H1 (cell line): ENCODE data around the gene SERPINH1. TPM values are rescaled to one million over a fixed set of nuclear protein-coding genes. Genes with fewer than 3 reads are reported as not detected.

ENCODE experiments used
- CTCF ChIA-PET: fragments of 300-600 bp; sonication (Branson Sonifier 250); formaldehyde crosslinking; loops from one replicate; lab custom pipeline; 2021; ENCODE audit not compliant: partially characterized antibody; lab: Charles Lee
- POLR2A ChIA-PET: fragments of 300-600 bp; sonication (Branson Sonifier 250); formaldehyde crosslinking; loops from one replicate; lab custom pipeline; 2021; ENCODE audit warnings: inconsistent platforms; ENCODE audit not compliant: partially characterized antibody; lab: Charles Lee
- DNase-seq, 2 experiments: peaks; one replicate each; pipeline versions ENCODE4 v3.0.0 to v3.0.0-alpha.2; 2010 to 2022; ENCODE audit warnings: low spot score in 2 of 2, low read depth in 1 of 2, mixed read lengths in 1 of 2
- FAIRE-seq: peaks from 2 replicates; lab custom pipeline; 2011; peaks lifted over from hg19 to GRCh38; lab: Jason Lieb, UNC
- H2AFZ ChIP-seq: 2 replicates; pipeline ENCODE4 v1.8.1; 2012; ENCODE audit warnings: low read length, inconsistent platforms
- H2AK5ac ChIP-seq: 2 replicates; pipeline ENCODE4 v1.6.1; 2013; ENCODE audit warnings: low read depth, low read length
- H2BK120ac ChIP-seq: replicated peaks from 2 replicates; pipeline ENCODE3; 2013; ENCODE audit warnings: low read depth, low read length, inconsistent platforms
- H2BK12ac ChIP-seq: 2 replicates; pipeline ENCODE4 v1.6.1; 2013; ENCODE audit warnings: low read depth, low read length
- H2BK15ac ChIP-seq: 2 replicates; pipeline ENCODE4 v1.6.1; 2013; ENCODE audit warnings: low read length
- H2BK20ac ChIP-seq: 2 replicates; pipeline ENCODE4 v1.6.1; 2013; ENCODE audit warnings: low read length
- H2BK5ac ChIP-seq: 2 replicates; pipeline ENCODE4 v1.6.1; 2013; ENCODE audit warnings: low read depth, low read length
- H3K14ac ChIP-seq: 2 replicates; pipeline ENCODE4 v1.6.1; 2013; ENCODE audit warnings: inconsistent platforms; ENCODE audit not compliant: insufficient read length
- H3K18ac ChIP-seq: 2 replicates; pipeline ENCODE4 v1.6.1; 2013; ENCODE audit warnings: low read length; ENCODE audit errors: extremely low read depth
- H3K23ac ChIP-seq: 2 replicates; pipeline ENCODE4 v1.6.1; 2013; ENCODE audit warnings: inconsistent platforms; ENCODE audit not compliant: insufficient read length
- H3K23me2 ChIP-seq: 2 replicates; pipeline ENCODE4 v1.6.1; 2013; ENCODE audit warnings: low read depth, low read length
- H3K27ac ChIP-seq: 2 replicates; pipeline ENCODE4 v1.6.1; 2011; ENCODE audit warnings: low read depth, low read length, inconsistent platforms
- H3K27me3 ChIP-seq, 4 experiments: replicated peaks in 1 of 4; 1 replicate in 1 of 4; 2 replicates in 3 of 4; pipeline versions ENCODE4 v1.6.1 to v1.8.1; 2011 to 2013; ENCODE audit warnings: low read length in 3 of 4, mild to moderate bottlenecking in 3 of 4, inconsistent platforms in 2 of 4, mixed read lengths in 2 of 4, moderate library complexity in 1 of 4; ENCODE audit not compliant: control insufficient read depth in 3 of 4, insufficient read depth in 3 of 4; ENCODE audit errors: extremely low read depth in 1 of 4
- H3K36me3 ChIP-seq, 4 experiments: 2 replicates each; pipeline versions ENCODE4 v1.6.1 to v1.8.1; 2011 to 2013; ENCODE audit warnings: mild to moderate bottlenecking in 4 of 4, low read length in 3 of 4, moderate library complexity in 2 of 4, control low read depth in 1 of 4, inconsistent platforms in 1 of 4; ENCODE audit not compliant: insufficient read depth in 4 of 4, control insufficient read depth in 2 of 4
- H3K4ac ChIP-seq: replicated peaks from 2 replicates; pipeline ENCODE3; 2013; ENCODE audit warnings: low read length, low read depth, mixed read lengths, inconsistent platforms; ENCODE audit not compliant: insufficient read length
- H3K4me1 ChIP-seq, 4 experiments: replicated peaks in 1 of 4; 1 replicate in 1 of 4; 2 replicates in 3 of 4; pipeline versions ENCODE4 v1.6.1 to v1.8.1; 2011 to 2013; ENCODE audit warnings: low read length in 3 of 4, inconsistent platforms in 2 of 4, mixed read lengths in 1 of 4; ENCODE audit not compliant: insufficient read depth in 4 of 4, control insufficient read depth in 3 of 4
- H3K4me2 ChIP-seq, 2 experiments: 2 replicates each; pipeline versions ENCODE4 v1.6.1 to v1.8.1; 2011 to 2013; ENCODE audit warnings: low read depth in 2 of 2, low read length in 2 of 2, control low read depth in 1 of 2, inconsistent platforms in 1 of 2, mild to moderate bottlenecking in 1 of 2; ENCODE audit not compliant: insufficient read depth in 1 of 2
- H3K4me3 ChIP-seq, 4 experiments: fragments of 200-600, 300-600 bp in 1 of 4; sonication (generic), shearing (Covaris generic), sonication (Bioruptor Twin) in 1 of 4; 2 replicates each; pipeline versions ENCODE4 v1.5.1 to v1.8.1; 2011 to 2016; ENCODE audit warnings: low read length in 4 of 4, low read depth in 3 of 4, control low read depth in 2 of 4, inconsistent platforms in 2 of 4, mild to moderate bottlenecking in 2 of 4, mixed read lengths in 1 of 4, moderate library complexity in 1 of 4; ENCODE audit not compliant: insufficient read depth in 2 of 4; ENCODE audit errors: extremely low read depth in 1 of 4
- H3K56ac ChIP-seq: replicated peaks from 2 replicates; pipeline ENCODE3; 2013; ENCODE audit warnings: low read depth, mild to moderate bottlenecking, mixed read lengths, low read length, inconsistent platforms; ENCODE audit not compliant: insufficient read length
- H3K79me1 ChIP-seq: 2 replicates; pipeline ENCODE4 v1.6.1; 2013; ENCODE audit warnings: low read depth, low read length, control low read depth
- H3K79me2 ChIP-seq, 2 experiments: 2 replicates each; pipeline versions ENCODE4 v1.6.1 to v1.8.1; 2012 to 2013; ENCODE audit warnings: low read length in 2 of 2, mild to moderate bottlenecking in 2 of 2, inconsistent platforms in 1 of 2; ENCODE audit not compliant: insufficient read depth in 2 of 2, control insufficient read depth in 1 of 2
- H3K9ac ChIP-seq, 4 experiments: replicated peaks in 1 of 4; 1 replicate in 1 of 4; 2 replicates in 3 of 4; pipeline versions ENCODE4 v1.6.1 to v1.8.1; 2011 to 2013; ENCODE audit warnings: low read depth in 3 of 4, low read length in 3 of 4, control low read depth in 2 of 4, mild to moderate bottlenecking in 2 of 4, moderate library complexity in 2 of 4, inconsistent platforms in 1 of 4; ENCODE audit errors: extremely low read depth in 1 of 4
- H3K9me3 ChIP-seq, 2 experiments: 2 replicates each; pipeline versions ENCODE4 v1.6.1 to v1.8.1; 2012 to 2013; ENCODE audit warnings: mild to moderate bottlenecking in 2 of 2, moderate library complexity in 2 of 2, control low read depth in 1 of 2, inconsistent platforms in 1 of 2, low read depth in 1 of 2, low read length in 1 of 2, mixed read lengths in 1 of 2; ENCODE audit not compliant: insufficient read depth in 2 of 2
- H4K20me1 ChIP-seq, 2 experiments: replicated peaks in 1 of 2; 2 replicates each; pipeline versions ENCODE3 to v1.8.1; 2011 to 2013; ENCODE audit warnings: inconsistent platforms in 2 of 2, low read length in 2 of 2, mild to moderate bottlenecking in 1 of 2; ENCODE audit not compliant: insufficient read depth in 2 of 2, control insufficient read depth in 1 of 2
- H4K5ac ChIP-seq: 2 replicates; pipeline ENCODE4 v1.6.1; 2013; ENCODE audit warnings: low read length, low read depth, mixed read lengths, inconsistent platforms; ENCODE audit not compliant: insufficient read length
- H4K8ac ChIP-seq: 2 replicates; pipeline ENCODE4 v1.8.0; 2013; ENCODE audit warnings: mild to moderate bottlenecking, moderate library complexity, low read length, inconsistent platforms; ENCODE audit not compliant: insufficient read depth; ENCODE audit errors: extremely low read depth
- H4K91ac ChIP-seq: replicated peaks from 2 replicates; pipeline ENCODE3; 2013; ENCODE audit warnings: low read length, mixed read lengths, inconsistent platforms; ENCODE audit not compliant: insufficient read length
- ATF2 ChIP-seq: IDR thresholded peaks from 2 replicates; pipeline ENCODE4 v1.6.1; 2012; ENCODE audit warnings: low read length, inconsistent platforms
- BCL11A ChIP-seq, 2 experiments: IDR thresholded peaks; one replicate each; pipeline ENCODE4 v1.6.1; 2011; ENCODE audit warnings: low read depth in 2 of 2, low read length in 2 of 2, mild to moderate bottlenecking in 2 of 2
- EP300 ChIP-seq, 2 experiments: IDR thresholded peaks; 1 replicate in 1 of 2; 2 replicates in 1 of 2; pipeline ENCODE4 v1.6.1; 2011 to 2012; ENCODE audit warnings: low read depth in 2 of 2, low read length in 2 of 2, mild to moderate bottlenecking in 2 of 2, borderline replicate concordance in 1 of 2, inconsistent platforms in 1 of 2, moderate library complexity in 1 of 2
- FOSL1 ChIP-seq: IDR thresholded peaks from 2 replicates; pipeline ENCODE4 v1.6.1; 2011; ENCODE audit warnings: mild to moderate bottlenecking, low read depth, low read length, moderate library complexity; ENCODE audit not compliant: insufficient read depth
- KDM1A ChIP-seq: fragments of 200-600, 300-600 bp; sonication (generic); IDR thresholded peaks from 2 replicates; pipeline ENCODE4 v1.7.1; 2016; ENCODE audit warnings: mild to moderate bottlenecking, low read length, borderline replicate concordance
- MAFK ChIP-seq: IDR thresholded peaks from 2 replicates; pipeline ENCODE4 v1.6.1; 2012; ENCODE audit warnings: low read depth, mild to moderate bottlenecking, improper control_type of control experiment, low read length
- POU5F1 ChIP-seq: IDR thresholded peaks from 2 replicates; pipeline ENCODE4 v1.6.1; 2011; ENCODE audit warnings: low read depth, mild to moderate bottlenecking, low read length, moderate library complexity
- RFX5 ChIP-seq: IDR thresholded peaks from 2 replicates; pipeline ENCODE4 v1.6.1; 2011; ENCODE audit warnings: low read depth, low read length, improper control_type of control experiment, borderline replicate concordance
- RNF2 ChIP-seq: fragments of 200-900, 300-1000 bp; sonication (generic); IDR thresholded peaks from 2 replicates; pipeline ENCODE4 v1.7.1; 2016; ENCODE audit warnings: borderline replicate concordance, low read depth, mild to moderate bottlenecking, antibody characterized with exemption, low read length; ENCODE audit not compliant: poor library complexity, severe bottlenecking; ENCODE audit errors: missing control alignments
- SIN3A ChIP-seq, 2 experiments: IDR thresholded peaks in 1 of 2; conservative IDR thresholded peaks in 1 of 2; 2 replicates each; pipeline ENCODE4 v1.6.1; 2011 to 2012; ENCODE audit warnings: low read length in 2 of 2, improper control_type of control experiment in 1 of 2, low read depth in 1 of 2, mild to moderate bottlenecking in 1 of 2
- SIRT6 ChIP-seq: IDR thresholded peaks from one replicate; pipeline ENCODE4 v1.7.1; 2012; ENCODE audit warnings: low read length, inconsistent platforms
- whole genome bisulfite sequencing, 2 experiments: shearing (Covaris generic) in 1 of 2; methylation state at CpG; one replicate each; pipeline versions ENCODE4 v1.1.6 to v1.1.7; 2013 to 2015; ENCODE audit warnings: low lambda C conversion rate in 2 of 2, mixed read lengths in 2 of 2, inconsistent platforms in 1 of 2, low coverage in 1 of 2, missing lambda C conversion rate in 1 of 2; ENCODE audit not compliant: insufficient replicate concordance in 2 of 2, insufficient coverage in 1 of 2, insufficient read length in 1 of 2; ENCODE audit errors: extremely low coverage in 1 of 2, missing lambda C conversion rate in 1 of 2; 5-methylcytosine and 5-hydroxymethylcytosine counted together
- polyA plus RNA-seq, 7 experiments: library from polyadenylated mRNA; depleted of rRNA in 3 of 7; stranded (reverse) in 5 of 7; unstranded in 2 of 7; fragments of >200 nt in 5 of 7; fragments of 200-250 nt in 2 of 7; gene quantifications; 1 replicate in 5 of 7; 2 replicates in 1 of 7; 4 replicates in 1 of 7; pipeline versions ENCODE4 v1.2.1 to v1.2.3, GENCODE V29; 2011 to 2013; ENCODE audit warnings: missing spikeins in 2 of 7, mixed read lengths in 2 of 7
- total RNA-seq: library from RNA; stranded (reverse); fragmentation: NEBNext Ultra II Directional; extraction: Animal tissue kit (Norgen Biotek cat#: 25700); gene quantifications from 2 replicates; pipeline ENCODE4 v1.2.1, GENCODE V29; 2021

Gene SERPINH1
- total and polyA plus RNA-seq, 2 of the 8 experiments (the other 6 are each of a cell fraction or from before 2014, with no cell fraction given) = 420 to 621 TPM

GRCh38 chr11:75537740-75538139, 24.3 kb upstream of the SERPINH1 start:
- POLR2A ChIA-PET = interaction anchor here (1.0 to 2.4 kb wide), 6 partner anchors 12 to 129 kb away, joined by 3 to 8 read pairs (median 4); partner anchors contain the start of genes GDPD5 and SERPINH1
- no peak for TF ChIP-seq SIN3A (conservative IDR thresholded peaks at IDR 0.05 in 1 of 2, IDR thresholded peaks at IDR 0.05 in 1 of 2; ENCODE audit: low read depth in 1 of 2, low read length in 2 of 2)
- no peak for TF ChIP-seq POU5F1
- TF ChIP-seq KDM1A = no peak
- TF ChIP-seq SIRT6 = no peak
- no peak for TF ChIP-seq FOSL1
- no peak for TF ChIP-seq EP300 (IDR thresholded peaks at IDR 0.05; ENCODE audit: borderline replicate concordance in 1 of 2, low read depth in 2 of 2, low read length in 2 of 2)
- TF ChIP-seq MAFK = no peak
- no peak for TF ChIP-seq RFX5
- no peak for TF ChIP-seq BCL11A (IDR thresholded peaks at IDR 0.05; ENCODE audit: low read depth in 2 of 2, low read length in 2 of 2)
- TF ChIP-seq ATF2 = no peak
- no peak for TF ChIP-seq RNF2

More at GRCh38 chr11:75537740-75538139, 24.3 kb upstream of the SERPINH1 start:
- H2BK5ac ChIP-seq = no peak overlapping the region
- H4K5ac ChIP-seq = no peak overlapping the region
- H2AFZ ChIP-seq = no peak overlapping the region
- H3K4me1 ChIP-seq = peaks cover 0 to 3% (median 0%) of the 10 kb centered on the region in 4 experiments; a peak in 1 of 7 replicates
- H2AK5ac ChIP-seq = no peak overlapping the region
- H2BK120ac ChIP-seq = no peak overlapping the region
- H3K18ac ChIP-seq = no peak overlapping the region
- no peak overlapping the region for H2BK15ac ChIP-seq
- no peaks in the 10 kb centered on the region for H4K20me1 ChIP-seq
- H3K27ac ChIP-seq = no peak overlapping the region
- no peak overlapping the region for H3K23ac ChIP-seq
- no peaks in the 10 kb centered on the region for H3K9me3 ChIP-seq
- CTCF ChIA-PET = interaction anchor here (1.2 to 27.2 kb wide), 9 partner anchors 9 to 107 kb away, joined by 3 to 603 read pairs (median 6); partner anchors contain the start of gene KLHL35
- H3K9ac ChIP-seq = no peak overlapping the region
- H3K23me2 ChIP-seq = no peaks in the 10 kb centered on the region
- no peak overlapping the region for H3K4ac ChIP-seq
- DNase-seq (no peak), FAIRE-seq (no peak)
- no peaks in the 10 kb centered on the region; a peak in 1 of 7 replicates for H3K27me3 ChIP-seq
- no peak overlapping the region for H3K14ac ChIP-seq
- no peak overlapping the region for H4K8ac ChIP-seq
- 78% methylated on average over 5 of the region's 5 CpGs; no CpG with 5 or more reads in 1 of the 2 experiments for WGBS, 2 experiments
- H3K79me2 ChIP-seq = no peaks in the 10 kb centered on the region
- no peak overlapping the region for H2BK20ac ChIP-seq
- no peak overlapping the region for H4K91ac ChIP-seq
- no peak overlapping the region for H3K4me2 ChIP-seq
- H3K79me1 ChIP-seq = no peaks in the 10 kb centered on the region
- H3K36me3 ChIP-seq = no peaks in the 10 kb centered on the region
- no peak overlapping the region for H3K4me3 ChIP-seq
- H2BK12ac ChIP-seq = no peak overlapping the region; the same call in 1 of the 2 replicates
- no peak overlapping the region for H3K56ac ChIP-seq
